HAP-1 (cell line): Measurements from ENCODE around the gene OXCT1.
"Not testable (repeated sequence)": the region's sequence is repeated elsewhere in the genome, so short reads cannot be mapped to it uniquely, and the experiment has no call there.

Experiments used
- DNase-seq, 2 experiments: peaks; one replicate each; pipeline ENCODE4 v3.0.0-alpha.2; 2016 to 2020; ENCODE audit warnings: low spot score in 2 of 2
- H3K27me3 ChIP-seq: fragments of 250-450 bp; sonication (Bioruptor Pico); 2 replicates; pipeline ENCODE4 v1.5.1; 2020; ENCODE audit warnings: low read depth, mild to moderate bottlenecking, moderate library complexity
- H3K36me3 ChIP-seq: fragments of 250-450 bp; sonication (Bioruptor Pico); replicated peaks from 2 replicates; pipeline ENCODE4 v1.5.1; 2020; ENCODE audit warnings: mild to moderate bottlenecking
- H3K4me1 ChIP-seq: fragments of 250-450 bp; sonication (Bioruptor Pico); 2 replicates; pipeline ENCODE4 v1.5.1; 2020; ENCODE audit warnings: mild to moderate bottlenecking
- H3K4me3 ChIP-seq: fragments of 250-450 bp; sonication (Bioruptor Pico); 2 replicates; pipeline ENCODE4 v1.5.1; 2020; ENCODE audit warnings: mild to moderate bottlenecking, moderate library complexity
- H3K9me3 ChIP-seq: fragments of 250-450 bp; sonication (Bioruptor Pico); 2 replicates; pipeline ENCODE4 v1.5.1; 2020; ENCODE audit warnings: mild to moderate bottlenecking, moderate library complexity
- in situ Hi-C: fragments of 300-500 bp; cut with MboI; formaldehyde crosslinking; loops from 3 replicates; pipeline ENCODE4 v1.14.3; 2020; ENCODE audit warnings: low sequenced_read_pairs, inconsistent platforms, mixed read lengths

OXCT1 gene

GRCh38 chr5:41738710-41739354, 131.4 kb downstream of the OXCT1 start:
- in situ Hi-C loops: no loop called here
- no peak overlapping the region for H3K4me3 ChIP-seq
- DNase-seq: no peak
- H3K9me3 ChIP-seq: no peaks in the 10 kb centered on the region
- no peaks in the 10 kb centered on the region for H3K4me1 ChIP-seq
- peaks cover 8% of the 10 kb centered on the region for H3K36me3 ChIP-seq
- H3K27me3 ChIP-seq: no peaks in the 10 kb centered on the region

GRCh38 chr5:41736641-41737040, 133.6 kb downstream of the OXCT1 start:
- no peaks in the 10 kb centered on the region for H3K9me3 ChIP-seq
- in situ Hi-C loops: no loop called here
- H3K4me3 ChIP-seq: no peak overlapping the region
- H3K27me3 ChIP-seq: no peaks in the 10 kb centered on the region
- peaks cover 5% of the 10 kb centered on the region; the same call in 1 of the 2 replicates for H3K36me3 ChIP-seq
- H3K4me1 ChIP-seq: no peaks in the 10 kb centered on the region
- no peak for DNase-seq

- in situ Hi-C loops: no loop called here
- Histone ChIP-seq H3K4me3 (no peak overlapping the region), H3K9me3 (no peaks in the 10 kb centered on the region), H3K27me3 (no peaks in the 10 kb centered on the region), H3K4me1 (no peaks in the 10 kb centered on the region), H3K36me3 (peaks cover 3% of the 10 kb centered on the region; the same call in 1 of the 2 replicates)
- DNase-seq: no peak
Observed at GRCh38 chr5:41735213-41735612, 135.0 kb downstream of the OXCT1 start.

GRCh38 chr5:41729381-41729780, 140.8 kb downstream of the OXCT1 start:
- H3K36me3 ChIP-seq, DNase-seq, H3K4me3 ChIP-seq, H3K27me3 ChIP-seq, H3K9me3 ChIP-seq, in situ Hi-C loops, H3K4me1 ChIP-seq: not testable (repeated sequence)

GRCh38 chr5:41728281-41728680, 141.9 kb downstream of the OXCT1 start:
- no peak for DNase-seq
- in situ Hi-C loops: no loop called here
- no peak overlapping the region for H3K4me3 ChIP-seq
- no peaks in the 10 kb centered on the region for H3K9me3 ChIP-seq
- no peaks in the 10 kb centered on the region for H3K27me3 ChIP-seq
- H3K4me1 ChIP-seq: no peaks in the 10 kb centered on the region
- no peaks in the 10 kb centered on the region; the same call in 1 of the 2 replicates for H3K36me3 ChIP-seq

- Histone ChIP-seq H3K4me3 (no peak overlapping the region), H3K9me3 (no peaks in the 10 kb centered on the region), H3K27me3 (no peaks in the 10 kb centered on the region), H3K4me1 (no peaks in the 10 kb centered on the region), H3K36me3 (no peaks in the 10 kb centered on the region)
- in situ Hi-C loops: loop anchor here (25.0 kb wide), 1 partner anchor 115 kb away; no protein-coding TSS in a partner anchor
- DNase-seq: no peak
Observed at GRCh38 chr5:41722359-41722950, 147.8 kb downstream of the OXCT1 start.

- H3K27me3 ChIP-seq: 0 out of 2 replicates have a peak, but pooled peaks cover 1% of the 10 kb centered on the region
- no peak overlapping the region for H3K4me3 ChIP-seq
- H3K4me1 ChIP-seq: no peaks in the 10 kb centered on the region
- no peaks in the 10 kb centered on the region; the same call in 1 of the 2 replicates for H3K9me3 ChIP-seq
- H3K36me3 ChIP-seq: no peaks in the 10 kb centered on the region
- in situ Hi-C loops: loop anchor here (25.0 kb wide), 1 partner anchor 116 kb away; no protein-coding TSS in a partner anchor
- no peak for DNase-seq
Observed at GRCh38 chr5:41721516-41721915, 148.7 kb downstream of the OXCT1 start.

GRCh38 chr5:41716382-41716781, 153.8 kb downstream of the OXCT1 start:
- no peak overlapping the region for H3K4me3 ChIP-seq
- no peak for DNase-seq
- in situ Hi-C loops: loop anchor here (25.0 kb wide), 1 partner anchor 121 kb away; no protein-coding TSS in a partner anchor
- no peaks in the 10 kb centered on the region; the same call in 1 of the 2 replicates for H3K9me3 ChIP-seq
- no peaks in the 10 kb centered on the region for H3K4me1 ChIP-seq
- H3K27me3 ChIP-seq: 0 out of 2 replicates have a peak, but pooled peaks cover 2% of the 10 kb centered on the region
- no peaks in the 10 kb centered on the region for H3K36me3 ChIP-seq

GRCh38 chr5:41714446-41714845, 155.8 kb downstream of the OXCT1 start:
- not testable (repeated sequence) for DNase-seq, H3K36me3 ChIP-seq, H3K27me3 ChIP-seq, H3K9me3 ChIP-seq, H3K4me1 ChIP-seq, H3K4me3 ChIP-seq
- in situ Hi-C loops: loop anchor here (25.0 kb wide), 1 partner anchor 123 kb away; no protein-coding TSS in a partner anchor

GRCh38 chr5:41708604-41708940, 161.7 kb downstream of the OXCT1 start:
- no peaks in the 10 kb centered on the region for H3K36me3 ChIP-seq
- no peak overlapping the region for H3K4me3 ChIP-seq
- H3K27me3 ChIP-seq: no peaks in the 10 kb centered on the region; the same call in 1 of the 2 replicates
- in situ Hi-C loops: loop anchor here (25.0 kb wide), 1 partner anchor 129 kb away; no protein-coding TSS in a partner anchor
- no peak for DNase-seq
- H3K9me3 ChIP-seq: no peaks in the 10 kb centered on the region
- H3K4me1 ChIP-seq: no peaks in the 10 kb centered on the region

GRCh38 chr5:41707853-41708603, 162.2 kb downstream of the OXCT1 start:
- H3K9me3 ChIP-seq: no peaks in the 10 kb centered on the region
- DNase-seq: peak; percentile 33 to 65
- H3K4me3 ChIP-seq: no peak overlapping the region
- H3K4me1 ChIP-seq: no peaks in the 10 kb centered on the region
- H3K27me3 ChIP-seq: no peaks in the 10 kb centered on the region; the same call in 1 of the 2 replicates
- in situ Hi-C loops: loop anchor here (25.0 kb wide), 1 partner anchor 129 kb away; no protein-coding TSS in a partner anchor
- H3K36me3 ChIP-seq: no peaks in the 10 kb centered on the region

GRCh38 chr5:41695920-41696582, 174.2 kb downstream of the OXCT1 start:
- peak in 1 of 2 experiments; percentile 16 for DNase-seq
- no peak overlapping the region for H3K4me3 ChIP-seq
- in situ Hi-C loops: no loop called here

GRCh38 chr5:41686767-41687166, 183.5 kb downstream of the OXCT1 start:
- no peak for DNase-seq
- Histone ChIP-seq H3K4me3 (no peak overlapping the region), H3K9me3 (no peaks in the 10 kb centered on the region; the same call in 1 of the 2 replicates), H3K4me1 (peaks cover 14% of the 10 kb centered on the region), H3K36me3 (no peaks in the 10 kb centered on the region), H3K27me3 (no peaks in the 10 kb centered on the region)
- in situ Hi-C loops: no loop called here

More at GRCh38 chr5:41695920-41696582, 174.2 kb downstream of the OXCT1 start:
- no peaks in the 10 kb centered on the region for H3K27me3 ChIP-seq
- no peaks in the 10 kb centered on the region for H3K36me3 ChIP-seq
- H3K9me3 ChIP-seq: no peaks in the 10 kb centered on the region
- H3K4me1 ChIP-seq: no peaks in the 10 kb centered on the region
